ENCODE data around the gene ILKAP.

Gene ILKAP

DNA sequence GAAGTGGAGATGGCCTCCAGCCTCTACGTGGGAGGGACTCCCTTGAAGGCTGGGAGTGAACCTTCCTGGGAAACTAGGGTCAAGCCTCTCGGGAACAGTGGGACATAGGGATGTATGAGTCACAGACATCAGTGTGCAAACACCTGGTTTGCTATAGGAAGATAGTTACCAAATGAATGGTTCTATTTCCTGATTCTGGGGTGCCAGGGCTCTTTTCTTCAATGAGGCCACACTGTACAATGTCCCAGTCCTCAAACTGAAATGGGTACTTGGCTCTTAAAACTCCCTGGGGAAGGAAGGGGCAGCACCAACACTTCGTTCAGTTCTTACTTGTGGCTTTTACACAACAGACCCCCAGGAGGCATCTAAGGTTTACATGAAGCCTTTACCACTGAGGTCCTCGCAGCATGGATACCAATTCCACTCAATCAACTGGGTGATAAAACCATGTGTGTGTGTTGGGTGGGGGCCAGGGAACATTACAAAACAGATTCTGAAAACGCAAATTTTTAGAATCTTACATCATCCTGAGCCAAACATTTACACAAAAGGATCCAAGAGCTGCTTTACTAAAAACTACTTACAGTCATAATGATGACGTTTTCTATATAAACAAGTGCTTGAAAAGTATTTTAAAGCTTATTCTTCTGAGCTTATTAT, 34.3 kb downstream of the ILKAP start:
- TF ChIP-seq, protein P1, sequence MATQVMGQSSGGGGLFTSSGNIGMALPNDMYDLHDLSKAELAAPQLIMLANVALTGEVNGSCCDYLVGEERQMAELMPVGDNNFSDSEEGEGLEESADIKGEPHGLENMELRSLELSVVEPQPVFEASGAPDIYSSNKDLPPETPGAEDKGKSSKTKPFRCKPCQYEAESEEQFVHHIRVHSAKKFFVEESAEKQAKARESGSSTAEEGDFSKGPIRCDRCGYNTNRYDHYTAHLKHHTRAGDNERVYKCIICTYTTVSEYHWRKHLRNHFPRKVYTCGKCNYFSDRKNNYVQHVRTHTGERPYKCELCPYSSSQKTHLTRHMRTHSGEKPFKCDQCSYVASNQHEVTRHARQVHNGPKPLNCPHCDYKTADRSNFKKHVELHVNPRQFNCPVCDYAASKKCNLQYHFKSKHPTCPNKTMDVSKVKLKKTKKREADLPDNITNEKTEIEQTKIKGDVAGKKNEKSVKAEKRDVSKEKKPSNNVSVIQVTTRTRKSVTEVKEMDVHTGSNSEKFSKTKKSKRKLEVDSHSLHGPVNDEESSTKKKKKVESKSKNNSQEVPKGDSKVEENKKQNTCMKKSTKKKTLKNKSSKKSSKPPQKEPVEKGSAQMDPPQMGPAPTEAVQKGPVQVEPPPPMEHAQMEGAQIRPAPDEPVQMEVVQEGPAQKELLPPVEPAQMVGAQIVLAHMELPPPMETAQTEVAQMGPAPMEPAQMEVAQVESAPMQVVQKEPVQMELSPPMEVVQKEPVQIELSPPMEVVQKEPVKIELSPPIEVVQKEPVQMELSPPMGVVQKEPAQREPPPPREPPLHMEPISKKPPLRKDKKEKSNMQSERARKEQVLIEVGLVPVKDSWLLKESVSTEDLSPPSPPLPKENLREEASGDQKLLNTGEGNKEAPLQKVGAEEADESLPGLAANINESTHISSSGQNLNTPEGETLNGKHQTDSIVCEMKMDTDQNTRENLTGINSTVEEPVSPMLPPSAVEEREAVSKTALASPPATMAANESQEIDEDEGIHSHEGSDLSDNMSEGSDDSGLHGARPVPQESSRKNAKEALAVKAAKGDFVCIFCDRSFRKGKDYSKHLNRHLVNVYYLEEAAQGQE (IDR thresholded peaks at IDR 0.05; ENCODE audit: insufficient read depth in 1 of 2, low read depth in 2 of 2, low read length in 2 of 2): no peak
- TF ChIP-seq FOXP2 (optimal IDR thresholded peaks at IDR 0.05; ENCODE audit: borderline replicate concordance, extremely low read depth, extremely low read length, insufficient read depth) (no peak), POLR2AphosphoS5 (IDR thresholded peaks at IDR 0.05; ENCODE audit: low read depth, low read length) (peak; percentile 29; the same call in 1 of the 2 replicates)

DNA sequence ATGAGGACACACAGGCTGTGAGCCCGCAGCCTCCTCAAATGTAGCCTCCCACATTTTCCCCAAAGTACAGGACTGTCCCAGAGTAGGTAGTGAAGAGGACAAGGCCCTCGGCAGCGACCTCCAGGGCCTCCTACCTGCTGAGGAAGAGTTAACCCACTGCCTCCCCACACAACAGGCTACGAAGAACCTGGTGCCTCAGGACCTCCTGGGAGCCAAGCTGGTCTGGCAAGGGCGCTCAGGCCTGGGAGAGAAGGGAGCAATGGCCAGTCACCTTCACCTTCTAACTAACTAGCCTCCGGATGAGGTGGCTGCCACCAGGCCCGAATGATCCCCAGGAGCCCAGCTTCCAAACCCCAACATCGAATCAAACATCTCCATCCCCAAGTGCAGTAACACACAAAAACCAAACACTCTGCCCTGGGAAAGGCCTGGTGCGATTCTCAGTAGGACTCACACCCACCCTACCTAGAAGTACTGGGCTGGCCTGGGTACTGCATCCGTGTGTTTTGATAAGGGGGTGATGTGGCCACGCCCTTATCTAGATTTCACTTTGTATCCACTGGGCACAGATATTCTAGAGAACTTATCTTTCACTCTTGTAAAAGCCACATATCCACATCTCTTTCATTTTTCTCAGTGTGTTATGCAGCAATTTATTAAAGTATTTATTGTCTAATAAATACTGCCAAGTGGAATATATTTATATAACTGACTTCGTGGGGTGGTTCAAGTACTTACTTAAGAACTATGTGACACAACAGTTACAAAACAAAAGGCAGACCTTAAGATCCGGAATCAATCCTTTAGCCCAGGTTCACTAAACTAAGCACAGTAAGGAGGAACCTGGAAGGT, 35.1 kb downstream of the ILKAP start:
- no peak for TF ChIP-seq SIN3A (IDR thresholded peaks at IDR 0.05; ENCODE audit: borderline replicate concordance, insufficient read depth, low read length)
- TF ChIP-seq, protein P1 (IDR thresholded peaks at IDR 0.05; ENCODE audit: insufficient read depth in 1 of 2, low read depth in 2 of 2, low read length in 2 of 2): no peak

DNA sequence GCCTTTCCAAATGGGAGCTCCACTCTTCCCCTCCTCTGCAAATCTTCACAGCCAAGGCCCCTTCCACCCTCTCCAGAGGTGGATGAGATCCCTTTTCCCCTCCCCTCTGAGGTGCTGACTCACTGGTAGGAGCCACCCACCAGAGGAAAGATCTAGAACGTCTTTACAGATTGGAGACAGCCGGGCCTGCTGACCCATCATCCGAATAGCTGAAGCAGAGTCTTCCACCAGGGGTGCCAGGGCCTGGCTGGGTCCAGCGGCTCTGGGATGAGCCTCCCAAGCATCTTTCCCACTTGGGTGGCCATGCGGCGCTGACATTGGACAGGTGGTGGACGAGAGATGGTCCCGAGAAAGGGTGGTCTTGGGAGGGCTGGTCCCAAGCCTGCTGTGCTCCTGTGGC, 35.7 kb downstream of the ILKAP start:
- TF ChIP-seq, protein P1 (IDR thresholded peaks at IDR 0.05; ENCODE audit: insufficient read depth in 1 of 2, low read depth in 2 of 2, low read length in 2 of 2): no peak
- TF ChIP-seq SIN3A (IDR thresholded peaks at IDR 0.05; ENCODE audit: borderline replicate concordance, insufficient read depth, low read length) (no peak), FOXP2 (optimal IDR thresholded peaks at IDR 0.05; ENCODE audit: borderline replicate concordance, extremely low read depth, extremely low read length, insufficient read depth) (no peak), TAF1 (IDR thresholded peaks at IDR 0.05; ENCODE audit: borderline replicate concordance, insufficient read depth, low read length) (no peak), POLR2AphosphoS5 (IDR thresholded peaks at IDR 0.05; ENCODE audit: low read depth, low read length) (no peak)

DNA sequence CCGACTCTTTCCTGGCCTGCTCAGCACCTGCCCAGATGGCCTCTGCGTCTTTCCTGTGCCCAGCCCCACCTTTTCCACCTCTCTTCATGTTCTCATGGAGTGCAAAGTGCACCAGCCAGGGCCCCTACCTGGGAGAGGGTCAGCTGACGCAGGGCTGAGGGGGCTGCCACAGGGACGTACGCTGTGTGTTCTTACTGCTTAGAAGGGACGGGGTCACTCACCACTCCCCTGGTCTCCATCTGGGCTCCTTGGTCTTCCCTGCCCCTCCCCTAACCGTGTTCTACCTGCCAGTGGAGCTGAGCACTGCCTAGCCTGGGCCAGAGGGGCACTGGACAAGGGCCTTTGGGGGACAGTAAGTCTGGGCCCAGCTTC, 36.2 kb downstream of the ILKAP start:
- TF ChIP-seq SIN3A (IDR thresholded peaks at IDR 0.05; ENCODE audit: borderline replicate concordance, insufficient read depth, low read length) (no peak), TAF1 (IDR thresholded peaks at IDR 0.05; ENCODE audit: borderline replicate concordance, insufficient read depth, low read length) (no peak), POLR2AphosphoS5 (IDR thresholded peaks at IDR 0.05; ENCODE audit: low read depth, low read length) (no peak), FOXP2 (optimal IDR thresholded peaks at IDR 0.05; ENCODE audit: borderline replicate concordance, extremely low read depth, extremely low read length, insufficient read depth) (no peak)
- TF ChIP-seq, protein P1 (IDR thresholded peaks at IDR 0.05; ENCODE audit: insufficient read depth in 1 of 2, low read depth in 2 of 2, low read length in 2 of 2): no peak

All from PFSK-1 (cell line).